HG02678 (cell line): ENCODE results near the gene KDM3B.
"Not testable (repeated sequence)": the region's sequence is repeated elsewhere in the genome, so short reads cannot be mapped to it uniquely, and the experiment has no call there.

Source experiments
- ATAC-seq: cut with Tn5 transposase; IDR thresholded peaks from one replicate; pipeline ENCODE4 v1.9.1; 2021; ENCODE audit warnings: mild to moderate bottlenecking, moderate library complexity; ENCODE audit not compliant: unreplicated experiment

The KDM3B gene, protein sequence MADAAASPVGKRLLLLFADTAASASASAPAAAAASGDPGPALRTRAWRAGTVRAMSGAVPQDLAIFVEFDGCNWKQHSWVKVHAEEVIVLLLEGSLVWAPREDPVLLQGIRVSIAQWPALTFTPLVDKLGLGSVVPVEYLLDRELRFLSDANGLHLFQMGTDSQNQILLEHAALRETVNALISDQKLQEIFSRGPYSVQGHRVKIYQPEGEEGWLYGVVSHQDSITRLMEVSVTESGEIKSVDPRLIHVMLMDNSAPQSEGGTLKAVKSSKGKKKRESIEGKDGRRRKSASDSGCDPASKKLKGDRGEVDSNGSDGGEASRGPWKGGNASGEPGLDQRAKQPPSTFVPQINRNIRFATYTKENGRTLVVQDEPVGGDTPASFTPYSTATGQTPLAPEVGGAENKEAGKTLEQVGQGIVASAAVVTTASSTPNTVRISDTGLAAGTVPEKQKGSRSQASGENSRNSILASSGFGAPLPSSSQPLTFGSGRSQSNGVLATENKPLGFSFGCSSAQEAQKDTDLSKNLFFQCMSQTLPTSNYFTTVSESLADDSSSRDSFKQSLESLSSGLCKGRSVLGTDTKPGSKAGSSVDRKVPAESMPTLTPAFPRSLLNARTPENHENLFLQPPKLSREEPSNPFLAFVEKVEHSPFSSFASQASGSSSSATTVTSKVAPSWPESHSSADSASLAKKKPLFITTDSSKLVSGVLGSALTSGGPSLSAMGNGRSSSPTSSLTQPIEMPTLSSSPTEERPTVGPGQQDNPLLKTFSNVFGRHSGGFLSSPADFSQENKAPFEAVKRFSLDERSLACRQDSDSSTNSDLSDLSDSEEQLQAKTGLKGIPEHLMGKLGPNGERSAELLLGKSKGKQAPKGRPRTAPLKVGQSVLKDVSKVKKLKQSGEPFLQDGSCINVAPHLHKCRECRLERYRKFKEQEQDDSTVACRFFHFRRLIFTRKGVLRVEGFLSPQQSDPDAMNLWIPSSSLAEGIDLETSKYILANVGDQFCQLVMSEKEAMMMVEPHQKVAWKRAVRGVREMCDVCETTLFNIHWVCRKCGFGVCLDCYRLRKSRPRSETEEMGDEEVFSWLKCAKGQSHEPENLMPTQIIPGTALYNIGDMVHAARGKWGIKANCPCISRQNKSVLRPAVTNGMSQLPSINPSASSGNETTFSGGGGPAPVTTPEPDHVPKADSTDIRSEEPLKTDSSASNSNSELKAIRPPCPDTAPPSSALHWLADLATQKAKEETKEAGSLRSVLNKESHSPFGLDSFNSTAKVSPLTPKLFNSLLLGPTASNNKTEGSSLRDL (N-terminal part only)

DNA sequence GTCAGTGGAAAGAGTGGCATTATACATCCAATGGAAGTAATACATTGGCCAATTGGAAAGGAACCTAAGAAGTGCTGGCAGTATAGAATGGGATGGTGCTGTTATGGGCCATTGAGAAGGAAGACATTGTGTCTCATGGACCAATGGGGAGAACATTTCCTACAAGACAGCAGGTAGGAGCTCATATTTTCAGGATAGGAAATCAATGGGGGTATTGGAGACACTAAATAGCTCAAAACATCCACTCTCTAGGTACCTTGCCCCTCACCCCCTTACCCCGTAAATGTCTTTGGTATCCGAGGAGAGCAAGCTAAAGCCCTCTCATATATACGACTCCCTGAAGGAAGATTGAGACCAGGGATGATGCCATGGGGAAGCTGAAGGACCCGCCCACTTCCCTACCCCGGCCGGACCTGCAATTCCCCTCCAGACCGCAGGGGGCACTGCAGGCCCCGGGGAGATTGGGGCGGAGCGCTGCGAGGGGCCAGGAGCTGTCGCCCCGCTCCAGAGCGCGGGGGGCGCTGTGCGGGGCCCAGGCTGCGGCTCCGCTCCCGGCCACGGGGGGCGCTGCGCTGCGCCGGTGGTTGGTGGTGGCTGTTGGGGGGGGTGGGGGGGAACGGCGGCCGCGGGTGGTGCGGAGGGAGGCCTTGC, at the start of gene KDM3B:
KDM3B (plus strand) TSS at position 615 of the 651 bp plus-strand sequence. CDS start 111 bp downstream, outside the sequence.
- ATAC-seq: peak; percentile 68

DNA sequence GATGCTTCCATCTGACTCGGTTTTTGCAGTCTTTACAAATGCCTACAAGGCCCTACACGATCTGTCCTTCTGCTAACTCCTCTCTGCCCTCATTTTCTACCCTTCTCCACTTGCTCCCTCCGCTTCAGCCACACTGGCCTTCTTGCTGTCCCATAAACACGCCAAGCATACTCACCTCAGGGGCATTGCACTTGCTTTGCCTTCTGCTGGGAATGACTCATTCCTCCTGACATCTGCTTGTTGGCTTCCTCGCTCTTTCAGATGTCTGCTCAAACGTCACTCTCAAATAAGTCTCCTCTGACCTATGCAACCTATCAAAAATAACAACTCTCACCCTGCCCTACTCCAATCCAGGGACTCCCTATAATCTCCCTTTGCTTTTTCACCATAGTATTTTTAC, 49.1 kb upstream of the KDM3B start:
- no peak for ATAC-seq

DNA sequence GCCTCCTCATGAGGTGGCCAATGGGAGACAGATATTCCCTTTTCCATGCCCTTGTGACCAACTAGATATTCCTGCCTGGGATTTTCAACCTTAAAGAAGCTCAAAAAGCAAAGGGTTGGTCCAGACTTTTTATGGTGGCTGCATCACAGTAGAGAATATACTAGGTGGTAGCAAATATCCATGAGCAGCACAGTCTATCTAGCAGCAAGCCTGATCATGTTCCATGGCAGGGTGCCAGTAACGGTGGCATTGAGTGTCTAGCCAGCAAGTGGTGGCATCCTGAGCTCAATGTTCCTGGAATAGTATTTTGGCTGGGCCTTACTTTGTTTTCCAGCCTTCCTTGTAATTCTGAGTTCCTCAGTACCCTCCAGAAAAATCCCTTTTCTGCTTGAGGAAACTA, 46.7 kb upstream of the KDM3B start:
- no peak for ATAC-seq

DNA sequence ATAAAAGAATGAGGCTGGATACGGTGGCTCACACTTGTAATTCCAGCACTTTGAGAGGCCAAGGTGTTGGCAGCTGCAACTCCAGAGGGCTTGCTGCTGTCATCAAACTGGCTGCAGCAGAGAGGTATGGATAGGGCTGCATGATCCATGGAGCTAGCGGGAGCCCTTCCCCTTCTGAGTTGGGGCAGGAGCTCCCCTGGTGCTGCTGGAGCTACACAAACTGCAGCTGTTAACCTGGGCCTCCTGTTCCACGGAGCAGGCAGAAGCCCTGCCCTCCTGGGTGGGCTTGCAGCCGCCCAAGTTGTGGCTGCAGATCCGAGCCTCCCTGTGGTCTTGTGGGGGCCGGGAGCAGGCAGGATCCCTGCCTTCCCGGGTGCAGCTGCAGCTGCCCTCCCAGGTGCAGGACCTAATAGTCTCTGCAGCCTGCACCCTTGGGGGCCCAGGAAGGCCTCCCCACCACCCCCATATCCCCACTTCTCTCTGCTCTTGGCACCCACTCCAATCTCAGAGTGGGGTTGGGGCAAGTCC, 36.7 kb upstream of the KDM3B start:
- no peak for ATAC-seq

DNA sequence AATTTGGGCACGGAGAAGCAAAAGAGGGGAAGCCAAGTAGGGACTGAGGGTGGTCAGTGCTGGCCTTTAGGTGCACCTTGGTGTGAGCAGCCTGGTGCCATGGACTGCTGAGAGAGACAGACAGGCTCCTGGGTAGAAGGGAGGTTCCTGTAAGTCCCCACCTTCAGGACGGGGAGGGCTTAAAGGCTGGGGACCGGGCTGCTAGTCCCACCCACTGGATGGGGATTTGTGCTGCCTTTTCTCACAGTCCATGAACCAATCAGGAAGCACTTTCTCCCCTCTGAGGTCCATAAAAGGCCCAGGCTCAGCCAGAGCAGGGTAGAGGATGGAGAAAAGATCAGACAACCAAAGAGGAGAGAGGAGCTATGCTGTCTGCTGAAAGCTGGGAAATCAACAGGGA, 36.1 kb upstream of the KDM3B start:
- no peak for ATAC-seq

DNA sequence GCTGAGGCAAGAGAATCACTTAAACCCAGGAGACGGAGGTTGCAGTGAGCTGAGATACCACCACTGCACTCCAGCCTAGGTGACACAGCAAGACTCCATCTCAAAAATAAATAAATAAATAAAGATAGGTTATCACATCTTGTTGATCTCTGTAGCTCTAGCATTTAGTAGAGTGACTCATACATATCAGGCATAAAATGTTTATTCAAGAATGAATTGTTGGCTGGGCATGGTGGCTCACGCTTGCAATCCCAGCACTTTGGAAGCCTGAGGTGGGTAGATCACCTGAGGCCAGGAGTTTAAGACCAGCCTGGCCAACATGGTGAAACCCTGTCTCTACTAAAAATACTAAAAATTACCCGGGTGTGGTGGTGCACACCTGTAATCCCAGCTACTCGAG, 34.3 kb upstream of the KDM3B start:
- not testable (repeated sequence) for ATAC-seq

DNA sequence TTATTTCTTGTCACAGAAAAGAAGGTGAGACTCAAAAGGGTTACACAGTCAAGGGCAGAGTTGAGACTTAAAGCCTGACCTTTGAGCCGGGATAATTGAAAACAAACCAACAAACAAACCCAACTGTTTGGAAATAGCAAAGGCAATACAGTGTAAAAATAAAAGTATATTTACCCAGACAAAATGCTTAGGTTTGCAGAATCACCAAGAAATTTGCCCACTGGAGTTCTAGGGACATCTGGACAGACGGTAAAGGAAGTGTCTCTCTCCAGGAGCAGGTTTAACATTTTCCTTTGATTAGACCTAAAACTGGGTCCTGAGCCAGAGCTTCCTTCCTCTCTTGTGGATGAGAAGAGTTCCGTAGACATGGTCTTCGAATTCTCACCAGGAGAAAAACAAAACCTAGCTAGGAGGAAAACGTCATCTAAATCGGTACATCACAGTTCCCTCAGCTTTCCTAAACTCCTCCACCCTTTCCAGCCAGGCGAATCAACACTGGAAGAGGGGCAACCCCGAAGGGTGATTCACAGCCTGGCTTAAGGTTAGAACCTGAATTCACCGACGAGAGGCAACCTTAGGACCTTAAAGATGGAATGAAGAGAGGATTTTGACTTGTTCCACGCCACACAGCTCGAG, 21.6 kb upstream of the KDM3B start:
- no peak for ATAC-seq

DNA sequence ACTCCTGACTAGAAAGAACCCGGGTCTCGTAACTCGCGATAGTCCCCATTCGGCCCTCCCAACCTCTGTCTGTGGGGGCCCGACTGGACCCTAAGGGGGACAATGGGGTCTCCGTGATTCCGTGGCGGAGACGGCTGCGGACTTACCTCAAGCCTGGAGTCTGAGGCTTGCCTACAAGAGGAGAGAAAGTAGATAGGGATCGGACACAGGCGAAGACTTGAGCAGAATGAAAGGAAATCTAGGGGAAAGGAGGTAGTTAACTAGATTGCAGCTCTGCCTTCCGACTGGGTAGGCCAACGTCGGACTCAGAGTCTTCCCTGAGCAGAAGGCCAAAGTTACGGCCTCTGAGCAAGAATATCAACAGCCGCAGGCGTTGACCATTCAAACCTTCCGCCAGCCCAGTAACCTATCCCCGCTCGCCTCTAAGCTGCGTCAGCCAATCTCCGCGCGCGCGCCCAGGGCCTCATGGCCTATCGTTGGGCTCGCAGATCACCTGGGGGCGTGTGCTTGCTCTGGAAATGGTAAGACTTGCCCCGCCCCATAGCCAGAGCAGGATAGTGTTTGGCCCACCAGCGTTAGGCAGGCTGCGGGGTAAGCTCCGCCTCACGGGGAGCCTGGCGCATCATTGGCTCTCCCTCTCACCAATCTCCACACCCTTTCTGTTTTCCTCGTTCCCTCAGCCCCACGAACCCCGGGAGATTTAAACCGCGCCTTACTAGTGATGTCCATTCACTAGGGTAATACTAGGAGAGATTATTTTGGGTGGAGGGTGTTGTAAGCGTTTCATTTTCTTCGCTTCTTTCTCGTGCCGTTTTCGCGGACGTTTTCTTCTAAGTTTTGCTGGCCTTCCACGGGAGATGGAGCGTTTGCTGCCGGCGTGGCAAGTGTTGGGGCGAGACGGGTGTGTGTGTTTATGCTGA, 20.8 kb upstream of the KDM3B start, which contains the start of gene CDC25C:
CDC25C (minus strand) TSS at position 356 of the 920 bp plus-strand sequence. CDS start 624 bp downstream, outside the sequence.
- ATAC-seq: peak; percentile 99

DNA sequence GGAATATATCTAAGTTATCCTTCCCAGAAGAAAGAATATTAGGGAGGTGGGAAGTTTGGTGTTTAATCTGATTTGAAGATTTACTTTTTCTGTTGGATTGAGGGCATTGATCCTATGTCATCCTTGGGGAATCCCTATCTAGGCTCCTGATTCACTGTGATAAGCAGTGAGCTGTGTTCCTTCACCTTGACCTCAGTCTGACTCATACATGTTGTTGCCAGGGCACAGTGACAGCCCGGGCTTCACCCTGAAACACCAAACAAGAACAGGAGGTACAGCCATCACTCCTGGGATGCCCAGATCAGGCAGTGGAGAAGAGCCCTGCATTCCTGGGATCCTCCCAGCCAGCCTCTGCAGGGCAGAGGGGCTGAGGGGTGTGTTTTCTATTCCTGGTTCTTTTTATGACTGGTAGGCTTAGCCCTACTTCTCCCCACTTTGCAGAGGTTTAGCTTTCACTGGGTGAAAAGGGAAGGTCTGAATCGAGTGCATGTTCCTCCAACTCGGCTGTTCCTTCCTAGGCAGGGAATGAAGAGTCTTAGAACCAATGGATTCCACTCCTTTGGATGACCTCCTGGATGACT, 17.5 kb upstream of the KDM3B start:
- ATAC-seq: no peak

DNA sequence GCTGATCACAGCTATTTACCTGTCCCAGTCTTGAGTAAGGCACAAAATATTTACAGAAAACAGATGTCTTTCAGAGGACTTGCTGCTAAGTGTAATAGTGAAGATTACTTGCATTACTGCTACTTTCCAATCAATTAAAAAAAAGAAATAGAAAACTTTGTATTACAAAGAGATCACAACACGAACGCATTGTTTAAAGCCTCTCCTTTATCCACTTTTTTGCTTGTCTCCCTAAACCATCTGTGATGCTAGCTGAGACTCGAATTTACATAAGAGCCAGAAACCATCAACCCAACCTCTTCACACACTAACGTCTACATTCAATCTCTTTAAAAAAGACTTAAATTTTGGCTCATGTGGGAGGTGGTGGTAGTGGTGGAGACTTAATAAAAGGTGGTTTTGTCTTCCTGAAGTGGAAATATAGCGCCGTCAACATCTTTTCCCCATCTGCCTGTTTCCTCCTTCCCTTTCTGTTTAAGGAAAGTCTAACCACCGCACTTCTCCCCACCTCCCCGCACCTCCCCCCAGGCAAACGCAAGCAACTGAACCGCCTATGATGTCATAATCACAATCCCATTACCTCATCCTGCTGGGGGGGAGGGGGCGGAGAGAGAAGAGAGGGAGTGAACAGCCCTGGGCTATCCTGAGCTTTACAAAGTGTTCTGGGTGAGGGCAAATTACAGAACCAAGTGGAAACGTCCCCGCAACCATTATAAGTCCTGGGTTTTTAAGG, 15.4 kb upstream of the KDM3B start:
- ATAC-seq: peak; percentile 11

DNA sequence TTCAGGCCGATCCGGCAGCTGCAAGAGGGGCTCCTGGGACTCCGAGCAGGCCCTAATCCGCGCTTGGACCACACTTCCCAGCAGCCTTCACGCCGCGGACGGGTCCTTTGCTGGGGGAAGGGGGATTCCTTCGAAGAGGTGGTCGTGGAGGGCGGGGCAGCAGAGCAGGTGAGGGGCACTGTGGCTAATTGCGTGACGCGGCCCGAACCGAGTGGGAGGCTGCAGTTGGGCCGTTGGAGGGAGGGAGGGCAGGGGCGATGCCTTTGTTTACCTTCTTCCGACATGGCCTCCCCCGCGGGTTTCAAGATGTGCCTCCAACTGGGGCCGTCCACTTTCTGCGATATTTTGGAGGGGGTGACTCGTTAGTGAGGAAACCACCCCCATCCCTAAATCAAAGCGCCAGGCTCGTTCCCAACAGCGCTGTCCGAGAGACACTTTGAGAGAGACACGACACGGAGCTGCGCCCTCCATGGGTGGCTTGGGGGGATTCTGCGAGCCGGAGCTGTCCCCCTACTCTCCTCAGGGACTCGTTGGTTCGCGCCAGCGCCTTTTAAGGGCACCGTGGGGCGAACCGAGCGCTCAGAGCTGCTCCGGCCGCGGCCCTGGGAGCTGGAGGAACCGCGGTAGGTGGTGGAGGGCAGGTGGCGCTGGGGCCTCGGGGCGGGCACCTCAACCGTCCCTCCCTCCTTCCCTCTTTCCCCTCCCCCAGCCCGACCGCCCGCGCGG, 14.6 kb upstream of the KDM3B start, which contains the start of gene FAM53C:
FAM53C (plus strand) TSS at position 582 of the 726 bp plus-strand sequence. CDS start 3,070 bp downstream, outside the sequence.
- ATAC-seq: peak; percentile 83

DNA sequence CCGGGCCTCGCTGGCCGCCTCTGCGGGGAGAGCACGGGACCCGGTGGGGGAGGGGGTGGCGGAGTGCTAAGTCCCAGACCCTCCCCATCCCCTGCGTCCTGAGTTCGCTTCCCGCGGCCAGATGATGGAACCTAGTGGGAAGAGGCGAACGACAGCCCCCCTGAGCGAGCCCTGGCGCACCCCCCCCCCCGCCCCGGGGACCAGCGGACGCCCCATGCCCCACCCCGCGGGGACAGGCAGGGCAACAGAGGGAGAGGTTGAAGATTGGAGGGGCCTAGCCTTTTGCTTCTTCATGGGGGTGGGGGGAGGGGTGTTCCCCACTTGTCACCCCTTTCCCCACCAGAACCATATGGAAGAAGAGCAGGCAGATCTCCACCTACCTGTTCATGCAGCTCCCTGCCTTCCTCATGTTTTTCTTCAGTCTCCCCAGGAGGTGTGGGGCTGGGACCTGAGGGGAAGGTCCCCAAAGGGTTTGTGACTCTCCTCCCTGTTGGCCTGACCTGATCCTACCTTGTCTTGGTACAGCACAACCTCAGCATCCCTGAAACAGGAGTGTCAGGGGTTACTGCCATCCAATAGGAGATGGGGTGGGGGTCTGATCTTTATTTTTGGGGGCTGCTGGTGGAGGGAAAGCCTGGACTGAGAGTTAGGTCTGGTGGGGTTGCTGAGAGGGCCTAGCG, 13.9 kb upstream of the KDM3B start:
- ATAC-seq: no peak

DNA sequence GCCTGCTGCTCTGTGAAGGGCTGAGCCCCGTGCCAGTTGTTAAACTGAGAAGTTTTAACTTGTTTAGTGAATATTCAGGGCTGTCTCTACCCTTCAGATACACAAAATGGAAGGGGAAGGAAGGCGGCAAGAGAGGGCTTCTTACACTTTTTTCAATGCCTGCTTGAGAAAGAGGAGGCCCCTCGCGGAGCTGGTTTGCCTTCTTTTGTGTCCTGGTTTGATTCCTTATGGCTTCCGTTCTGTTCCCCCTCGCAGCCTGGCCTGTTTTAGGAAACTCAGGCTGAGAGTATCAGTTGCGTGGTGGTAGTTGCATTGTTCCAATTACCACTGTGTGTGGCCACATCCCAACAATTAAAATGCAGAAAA, 13.4 kb upstream of the KDM3B start:
- ATAC-seq: no peak

DNA sequence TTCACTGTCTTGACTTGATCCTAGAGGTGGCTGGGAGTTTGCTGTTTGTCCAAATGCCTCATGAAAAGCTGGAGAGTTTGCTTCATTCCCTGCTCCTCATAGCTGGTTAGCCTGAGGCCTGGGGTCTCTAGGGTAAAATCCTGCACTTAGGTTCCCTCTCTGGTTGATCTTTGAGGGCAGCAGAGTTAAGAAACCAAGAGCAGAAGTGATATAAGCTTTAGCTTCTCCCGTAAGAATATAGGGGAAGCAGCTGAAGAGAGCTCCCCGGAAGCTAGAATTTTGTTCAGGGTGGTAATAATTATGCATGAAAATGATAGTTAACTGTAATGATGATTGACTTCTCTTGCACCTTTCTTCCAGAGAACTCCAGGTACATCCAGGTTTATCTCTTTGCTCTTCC, 13.0 kb upstream of the KDM3B start:
- ATAC-seq: no peak

DNA sequence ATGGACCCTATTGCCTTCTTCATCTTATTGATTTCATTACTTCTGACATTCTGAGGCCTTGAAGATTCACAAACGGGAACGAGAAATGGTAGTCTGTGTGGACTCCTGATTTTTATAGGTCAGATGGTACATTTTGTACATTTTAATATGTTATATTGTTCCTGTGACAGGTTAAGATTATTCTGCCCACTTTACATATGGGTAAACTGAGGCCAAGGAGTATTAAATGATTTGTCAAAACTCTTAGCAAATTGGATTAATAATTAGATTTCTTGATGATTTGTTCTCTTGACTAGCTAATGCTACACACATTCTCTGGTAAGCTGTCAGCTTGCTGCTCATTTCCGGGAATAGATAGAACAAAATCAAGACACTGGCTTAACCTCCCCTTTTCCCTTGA, 12.5 kb upstream of the KDM3B start:
- ATAC-seq: no peak

DNA sequence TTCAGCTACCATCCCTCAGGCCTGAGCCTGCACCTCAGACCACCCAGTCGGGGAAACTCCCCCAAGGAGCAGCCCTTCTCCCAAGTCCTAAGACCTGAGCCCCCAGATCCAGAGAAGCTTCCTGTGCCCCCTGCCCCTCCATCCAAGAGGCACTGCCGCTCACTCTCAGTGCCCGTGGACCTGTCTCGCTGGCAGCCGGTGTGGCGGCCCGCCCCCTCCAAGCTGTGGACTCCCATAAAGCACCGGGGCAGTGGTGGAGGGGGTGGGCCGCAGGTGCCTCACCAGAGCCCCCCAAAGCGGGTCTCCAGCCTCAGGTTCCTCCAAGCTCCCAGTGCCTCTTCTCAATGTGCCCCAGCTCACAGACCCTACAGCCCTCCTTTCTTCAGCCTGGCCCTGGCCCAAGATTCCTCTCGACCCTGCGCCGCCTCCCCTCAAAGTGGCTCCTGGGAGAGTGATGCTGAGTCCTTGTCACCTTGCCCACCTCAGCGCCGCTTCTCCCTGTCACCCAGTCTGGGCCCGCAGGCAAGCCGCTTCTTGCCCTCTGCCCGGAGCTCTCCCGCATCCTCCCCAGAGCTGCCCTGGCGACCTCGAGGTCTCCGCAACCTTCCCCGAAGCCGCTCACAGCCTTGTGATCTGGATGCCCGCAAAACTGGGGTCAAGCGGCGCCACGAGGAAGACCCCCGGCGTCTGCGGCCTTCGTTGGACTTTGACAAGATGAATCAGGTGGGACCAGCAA, 7.4 kb upstream of the KDM3B start:
- no peak for ATAC-seq
